IMR-90 (cell line): Measurements from ENCODE around the gene ITGB5. TPM values are rescaled to one million over a fixed set of nuclear protein-coding genes. Genes with fewer than 3 reads are reported as not detected.

Source experiments
- ATAC-seq: fragments of 200-7000 bp; cut with Tn5 transposase; 2 replicates; pipeline ENCODE4 v1.9.1; 2020; ENCODE audit warnings: low read depth, mild to moderate bottlenecking, moderate library complexity
- BruUV-seq: library from RNA; stranded (reverse); fragments of 400-500 nt; replicated peaks from 2 replicates; lab custom pipeline; 2021; lab: Mats Ljungman, UMichigan
- CTCF ChIA-PET: fragments of 300-600 bp; formaldehyde crosslinking; extraction: SDS; loops from one replicate; lab custom pipeline; 2021; ENCODE audit warnings: antibody characterized with exemption; lab: Yijun Ruan, JAX
- POLR2A ChIA-PET: fragments of 300-600 bp; sonication (Branson Sonifier 250); formaldehyde crosslinking; loops from one replicate; lab custom pipeline; 2022; ENCODE audit warnings: antibody characterized with exemption; ENCODE audit not compliant: unreplicated experiment; lab: Charles Lee
- DNase-seq: peaks from one replicate; pipeline ENCODE4 v3.0.0; 2013
- H2AFZ ChIP-seq: replicated peaks from 2 replicates; pipeline ENCODE3; 2013; ENCODE audit warnings: low read length, mild to moderate bottlenecking; ENCODE audit not compliant: poor library complexity
- H2AK5ac ChIP-seq: 2 replicates; pipeline ENCODE4 v1.6.1; 2013; ENCODE audit warnings: low read depth, low read length, inconsistent platforms
- H2AK9ac ChIP-seq: replicated peaks from 2 replicates; pipeline ENCODE3; 2013; ENCODE audit warnings: mild to moderate bottlenecking, low read depth, low read length, moderate library complexity; ENCODE audit not compliant: poor library complexity
- H2BK120ac ChIP-seq: 2 replicates; pipeline ENCODE4 v1.6.1; 2013; ENCODE audit warnings: low read depth, low read length, inconsistent platforms
- H2BK15ac ChIP-seq: 3 replicates; pipeline ENCODE4 v1.6.1; 2013; ENCODE audit warnings: low read depth, low read length, inconsistent platforms
- H2BK20ac ChIP-seq: 2 replicates; pipeline ENCODE4 v1.6.1; 2013; ENCODE audit warnings: low read depth, mild to moderate bottlenecking, inconsistent platforms, low read length, moderate library complexity
- H2BK5ac ChIP-seq: 2 replicates; pipeline ENCODE4 v1.6.1; 2013; ENCODE audit warnings: mild to moderate bottlenecking, low read depth, low read length, inconsistent platforms; ENCODE audit not compliant: poor library complexity, severe bottlenecking
- H3K14ac ChIP-seq: replicated peaks from 2 replicates; pipeline ENCODE4 v1.6.1; 2013; ENCODE audit warnings: low read depth, low read length, inconsistent platforms
- H3K18ac ChIP-seq: 2 replicates; pipeline ENCODE4 v1.6.1; 2013; ENCODE audit warnings: low read depth, low read length, control low read depth
- H3K23ac ChIP-seq: 2 replicates; pipeline ENCODE4 v1.6.1; 2013; ENCODE audit warnings: low read depth, low read length, inconsistent platforms
- H3K27ac ChIP-seq: 2 replicates; pipeline ENCODE4 v1.5.1; 2013; ENCODE audit warnings: mild to moderate bottlenecking, control low read depth, low read length; ENCODE audit not compliant: insufficient read depth
- H3K27me3 ChIP-seq: 2 replicates; pipeline ENCODE4 v1.6.1; 2013; ENCODE audit warnings: low read length; ENCODE audit not compliant: control insufficient read depth, insufficient read depth
- H3K36me3 ChIP-seq: 2 replicates; pipeline ENCODE4 v1.6.1; 2013; ENCODE audit warnings: low read length, mixed read lengths; ENCODE audit not compliant: control insufficient read depth, insufficient read depth
- H3K4ac ChIP-seq: 2 replicates; pipeline ENCODE4 v1.6.1; 2013; ENCODE audit warnings: low read depth, low read length, inconsistent platforms
- H3K4me1 ChIP-seq: 2 replicates; pipeline ENCODE4 v1.6.1; 2013; ENCODE audit warnings: low read length, mixed read lengths; ENCODE audit not compliant: control insufficient read depth, insufficient read depth
- H3K4me2 ChIP-seq: 2 replicates; pipeline ENCODE4 v1.6.1; 2013; ENCODE audit warnings: low read depth, mild to moderate bottlenecking, control low read depth, low read length, moderate library complexity
- H3K4me3 ChIP-seq: 2 replicates; pipeline ENCODE4 v1.5.1; 2013; ENCODE audit warnings: low read depth, mild to moderate bottlenecking, control low read depth, low read length, moderate library complexity; ENCODE audit not compliant: insufficient read depth
- H3K56ac ChIP-seq: 2 replicates; pipeline ENCODE4 v1.6.1; 2013; ENCODE audit warnings: low read length, inconsistent platforms; ENCODE audit not compliant: insufficient read depth; ENCODE audit errors: extremely low read depth
- H3K79me1 ChIP-seq, 2 experiments: 2 replicates each; pipeline ENCODE4 v1.6.1; 2013; ENCODE audit warnings: low read length in 2 of 2, inconsistent platforms in 1 of 2, low read depth in 1 of 2
- H3K9ac ChIP-seq: 2 replicates; pipeline ENCODE4 v1.6.1; 2013; ENCODE audit warnings: low read depth, low read length, control low read depth
- H3K9me1 ChIP-seq: 2 replicates; pipeline ENCODE4 v1.6.1; 2013; ENCODE audit warnings: low read length, inconsistent platforms; ENCODE audit not compliant: insufficient read depth
- H3K9me3 ChIP-seq: 2 replicates; pipeline ENCODE4 v1.6.1; 2013; ENCODE audit warnings: low read length; ENCODE audit not compliant: control insufficient read depth, insufficient read depth
- H4K20me1 ChIP-seq: 2 replicates; pipeline ENCODE4 v1.6.1; 2013; ENCODE audit warnings: low read length, inconsistent platforms; ENCODE audit not compliant: insufficient read depth
- H4K5ac ChIP-seq: 2 replicates; pipeline ENCODE4 v1.6.1; 2013; ENCODE audit warnings: mild to moderate bottlenecking, low read depth, low read length, control low read depth
- H4K8ac ChIP-seq, 2 experiments: 2 replicates each; pipeline ENCODE4 v1.6.1; 2013; ENCODE audit warnings: low read depth in 2 of 2, low read length in 2 of 2, control low read depth in 1 of 2, inconsistent platforms in 1 of 2
- H4K91ac ChIP-seq: 2 replicates; pipeline ENCODE4 v1.6.1; 2013; ENCODE audit warnings: low read depth, low read length, inconsistent platforms; ENCODE audit not compliant: insufficient read depth
- BHLHE40 ChIP-seq: fragments of 150-350 bp; IDR thresholded peaks from 2 replicates; pipeline ENCODE4 v1.6.1; 2016; ENCODE audit warnings: mild to moderate bottlenecking, low read depth, low read length
- CEBPB ChIP-seq: IDR thresholded peaks from 2 replicates; pipeline ENCODE4 v1.6.1; 2012; ENCODE audit warnings: low read depth, low read length, improper control_type of control experiment
- CHD1 ChIP-seq: IDR thresholded peaks from 2 replicates; pipeline ENCODE4 v1.6.1; 2012; ENCODE audit warnings: low read depth, low read length, improper control_type of control experiment
- FOS ChIP-seq: fragments of 150-350 bp; IDR thresholded peaks from 2 replicates; pipeline ENCODE4 v1.6.1; 2016; ENCODE audit warnings: low read depth, low read length
- MAZ ChIP-seq: IDR thresholded peaks from 2 replicates; pipeline ENCODE4 v1.6.1; 2012; ENCODE audit warnings: low read depth, mild to moderate bottlenecking, low read length, improper control_type of control experiment, moderate library complexity, borderline replicate concordance
- NFE2L2 ChIP-seq: fragments of 150-350 bp; IDR thresholded peaks from 2 replicates; pipeline ENCODE4 v1.6.1; 2016; ENCODE audit warnings: low read depth, mild to moderate bottlenecking, low read length
- POLR2A ChIP-seq: IDR thresholded peaks from 2 replicates; pipeline ENCODE4 v1.6.1; 2012; ENCODE audit warnings: mild to moderate bottlenecking, low read depth, low read length
- RAD21 ChIP-seq: IDR thresholded peaks from 2 replicates; pipeline ENCODE4 v1.6.1; 2012; ENCODE audit warnings: low read length, improper control_type of control experiment
- RCOR1 ChIP-seq: IDR thresholded peaks from 2 replicates; pipeline ENCODE4 v1.6.1; 2012; ENCODE audit warnings: mild to moderate bottlenecking, low read length, improper control_type of control experiment; ENCODE audit not compliant: insufficient replicate concordance
- RFX5 ChIP-seq: IDR thresholded peaks from 2 replicates; pipeline ENCODE4 v1.8.0; 2012; ENCODE audit warnings: low read depth, mild to moderate bottlenecking, low read length, moderate library complexity
- SMC3 ChIP-seq: fragments of 150-350 bp; IDR thresholded peaks from 2 replicates; pipeline ENCODE4 v1.6.1; 2016; ENCODE audit warnings: low read depth, mild to moderate bottlenecking, antibody characterized with exemption, low read length, moderate library complexity
- WGBS, 2 experiments: methylation state at CpG; one replicate each; pipeline versions ENCODE4 v1.1.5 to v1.1.7; 2013; ENCODE audit warnings: missing lambda C conversion rate in 2 of 2; ENCODE audit not compliant: insufficient read length in 1 of 2; ENCODE audit errors: extremely low coverage in 2 of 2; 5-methylcytosine and 5-hydroxymethylcytosine counted together
- dilution Hi-C: fragments of 300-500 bp; cut with HindIII; formaldehyde crosslinking; loops from one replicate; pipeline ENCODE4 v1.14.3; 2018; ENCODE audit warnings: low sequenced_read_pairs; ENCODE audit not compliant: unreplicated experiment
- in situ Hi-C: fragments of 300-500 bp; cut with MboI; formaldehyde crosslinking; loops from 3 replicates; pipeline ENCODE4 v1.14.3; 2019; ENCODE audit warnings: low sequenced_read_pairs, inconsistent platforms, mixed read lengths
- intact Hi-C: fragments of 100-400 bp; cut with micrococcal nuclease; formaldehyde crosslinking; loops from 2 replicates; pipeline ENCODE4 v1.10.0; 2022
- polyA plus RNA-seq, 3 experiments: library from polyadenylated mRNA; depleted of rRNA; stranded (reverse); fragments of >200 nt; gene quantifications; 2 replicates each; pipeline ENCODE4 v1.2.3, GENCODE V29; 2012; ENCODE audit warnings: low replicate concordance in 1 of 3
- total RNA-seq: library from RNA; depleted of rRNA; stranded (reverse); fragments of >200 nt; gene quantifications from 2 replicates; pipeline ENCODE4 v1.2.3, GENCODE V29; 2012
- TF ChIP-seq, protein P1 (sequence below): fragments of 150-350 bp; IDR thresholded peaks from 2 replicates; pipeline ENCODE4 v1.6.1; 2017; ENCODE audit warnings: mild to moderate bottlenecking, antibody characterized with exemption, low read length, low read depth
- TF ChIP-seq, protein P2 (sequence below): conservative IDR thresholded peaks from 2 replicates; pipeline ENCODE4 v1.5.1; 2012; ENCODE audit warnings: mild to moderate bottlenecking, low read depth, low read length, improper control_type of control experiment

The ITGB5 gene
- total and polyA plus RNA-seq, 2 of the 4 experiments (the other 2 are of a cell fraction), result 85.0 to 101 TPM

DNA sequence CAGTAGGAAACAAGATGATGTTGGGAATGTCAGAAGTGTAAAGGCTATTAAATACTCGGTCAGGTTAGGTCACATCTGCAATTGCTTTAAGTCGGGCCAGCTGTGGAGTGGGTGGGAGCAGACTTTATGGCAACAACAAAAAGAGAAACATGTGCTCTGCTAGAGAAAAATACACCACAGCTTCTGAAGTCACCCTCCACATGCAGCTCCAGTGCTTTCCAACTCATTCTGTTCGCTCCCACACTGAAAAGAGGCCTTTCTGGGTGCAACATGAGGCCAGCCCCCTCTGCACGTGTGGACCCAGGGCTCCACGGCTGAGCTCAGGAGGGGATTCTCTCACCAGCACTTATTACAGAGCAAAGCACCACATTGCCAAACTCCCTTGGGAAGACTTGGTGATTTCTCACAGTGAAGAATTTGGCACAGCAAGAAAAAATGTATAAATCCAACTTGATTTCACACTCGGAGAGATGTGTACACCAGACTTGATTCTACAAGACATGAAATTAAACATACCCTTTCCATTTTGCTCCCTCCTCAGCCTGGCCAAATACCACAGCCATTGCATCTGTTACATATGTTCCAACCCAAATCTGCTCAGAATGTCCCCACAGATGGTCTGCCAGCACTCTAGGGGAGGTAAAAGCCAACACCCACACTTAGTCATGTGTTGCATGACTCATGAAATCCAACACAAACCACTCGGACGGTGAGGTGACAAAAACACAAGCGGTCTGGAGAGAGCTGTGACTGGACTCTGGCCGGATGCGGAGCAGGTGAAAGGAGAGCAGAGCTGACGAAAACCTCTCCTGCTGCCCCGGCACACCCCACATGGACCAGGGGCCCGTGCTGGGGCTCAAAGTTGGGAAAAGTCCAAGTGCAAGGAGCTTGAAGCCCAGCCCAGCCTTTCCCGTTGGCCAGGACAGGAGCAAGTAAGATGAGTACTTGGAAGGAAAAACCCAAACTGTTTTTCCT is 74.6 kb downstream of the ITGB5 start:
- peak overlapping the region; percentile 71 for H2AK9ac ChIP-seq
- H4K91ac ChIP-seq, result peak overlapping the region; percentile 42; the same call in 1 of the 2 replicates
- peak overlapping the region; percentile 60 for H2BK120ac ChIP-seq
- CTCF ChIA-PET, result interaction anchor here (1.0 kb wide), 1 partner anchor 26 kb away, joined by 4 read pairs; no protein-coding TSS in a partner anchor
- peak overlapping the region; percentile 29 for H3K4me2 ChIP-seq
- peak overlapping the region; percentile 64 for H2BK5ac ChIP-seq
- peak overlapping the region; percentile 77 for H3K27ac ChIP-seq
- no peak overlapping the region; the same call in 1 of the 2 replicates for H3K56ac ChIP-seq
- H2AK5ac ChIP-seq, result peak overlapping the region; percentile 78
- H4K5ac ChIP-seq, result peak overlapping the region; percentile 11
- H3K4me3 ChIP-seq, result no peak overlapping the region
- peak overlapping the region; percentile 4; the same call in 1 of the 2 replicates for H3K9ac ChIP-seq
- H3K14ac ChIP-seq, result peak overlapping the region; percentile 53
- peak; percentile 99 for DNase-seq
- intact Hi-C loops (loop anchor here (5.0 kb wide), 1 partner anchor 40 kb away; no protein-coding TSS in a partner anchor), in situ Hi-C loops (no loop called here), dilution Hi-C loops (no loop called here)
- POLR2A ChIA-PET, result no interaction called here
- H3K79me1 ChIP-seq, result peaks cover 0 to 48% of the 10 kb centered on the region in 2 experiments
- peak overlapping the region; percentile 26 for H3K18ac ChIP-seq
- peak; percentile 86 for ATAC-seq
- peaks cover 16% of the 10 kb centered on the region for H3K4me1 ChIP-seq
- WGBS, 2 experiments, result 13% methylated on average over 3 of the region's 15 CpGs; no CpG with 5 or more reads in 1 of the 2 experiments
- no TSS peak for BruUV-seq
- peak overlapping the region; percentile 90; the same call in 1 of the 2 replicates for H3K4ac ChIP-seq
- peak overlapping the region; percentile 60 for H2BK20ac ChIP-seq
- H3K36me3 ChIP-seq, result peaks cover 25% of the 10 kb centered on the region
- H2AFZ ChIP-seq, result peak overlapping the region; percentile 64
- peak overlapping the region; percentile 91; the same call in 2 of the 3 replicates for H2BK15ac ChIP-seq
- H3K23ac ChIP-seq, result peak overlapping the region; percentile 31
- no peaks in the 10 kb centered on the region for H3K27me3 ChIP-seq
- peaks cover 21% of the 10 kb centered on the region; the same call in 1 of the 2 replicates for H4K20me1 ChIP-seq
- H3K9me1 ChIP-seq, result peaks cover 43% of the 10 kb centered on the region
- H4K8ac ChIP-seq, result peak overlapping the region; percentile 13 to 67; a peak in 3 of 4 replicates
- no peaks in the 10 kb centered on the region for H3K9me3 ChIP-seq
- TF ChIP-seq RCOR1 (peak; percentile 95), RFX5 (no peak), MAZ (no peak; the same call in 1 of the 2 replicates), NFE2L2 (peak; percentile 86), RAD21 (peak; percentile 26; the same call in 1 of the 2 replicates), SMC3 (no peak), CHD1 (no peak; the same call in 1 of the 2 replicates), CEBPB (peak; percentile 47; the same call in 1 of the 2 replicates), BHLHE40 (peak; percentile 85), FOS (peak; percentile 98), POLR2A (no peak)
- TF ChIP-seq, protein P1, sequence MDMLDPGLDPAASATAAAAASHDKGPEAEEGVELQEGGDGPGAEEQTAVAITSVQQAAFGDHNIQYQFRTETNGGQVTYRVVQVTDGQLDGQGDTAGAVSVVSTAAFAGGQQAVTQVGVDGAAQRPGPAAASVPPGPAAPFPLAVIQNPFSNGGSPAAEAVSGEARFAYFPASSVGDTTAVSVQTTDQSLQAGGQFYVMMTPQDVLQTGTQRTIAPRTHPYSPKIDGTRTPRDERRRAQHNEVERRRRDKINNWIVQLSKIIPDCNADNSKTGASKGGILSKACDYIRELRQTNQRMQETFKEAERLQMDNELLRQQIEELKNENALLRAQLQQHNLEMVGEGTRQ, result peak; percentile 93
- TF ChIP-seq, protein P2, sequence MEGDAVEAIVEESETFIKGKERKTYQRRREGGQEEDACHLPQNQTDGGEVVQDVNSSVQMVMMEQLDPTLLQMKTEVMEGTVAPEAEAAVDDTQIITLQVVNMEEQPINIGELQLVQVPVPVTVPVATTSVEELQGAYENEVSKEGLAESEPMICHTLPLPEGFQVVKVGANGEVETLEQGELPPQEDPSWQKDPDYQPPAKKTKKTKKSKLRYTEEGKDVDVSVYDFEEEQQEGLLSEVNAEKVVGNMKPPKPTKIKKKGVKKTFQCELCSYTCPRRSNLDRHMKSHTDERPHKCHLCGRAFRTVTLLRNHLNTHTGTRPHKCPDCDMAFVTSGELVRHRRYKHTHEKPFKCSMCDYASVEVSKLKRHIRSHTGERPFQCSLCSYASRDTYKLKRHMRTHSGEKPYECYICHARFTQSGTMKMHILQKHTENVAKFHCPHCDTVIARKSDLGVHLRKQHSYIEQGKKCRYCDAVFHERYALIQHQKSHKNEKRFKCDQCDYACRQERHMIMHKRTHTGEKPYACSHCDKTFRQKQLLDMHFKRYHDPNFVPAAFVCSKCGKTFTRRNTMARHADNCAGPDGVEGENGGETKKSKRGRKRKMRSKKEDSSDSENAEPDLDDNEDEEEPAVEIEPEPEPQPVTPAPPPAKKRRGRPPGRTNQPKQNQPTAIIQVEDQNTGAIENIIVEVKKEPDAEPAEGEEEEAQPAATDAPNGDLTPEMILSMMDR, result no peak
